OCI-LY3 (cell line): ENCODE data around the gene PTTG1IP.

Source experiments
- CTCF ChIP-seq: fragments of 200-600, 300-600 bp; sonication (generic); IDR thresholded peaks from 2 replicates; pipeline ENCODE4 v1.5.1; 2014; ENCODE audit warnings: antibody characterized with exemption, low read length, low read depth
- EZH2phosphoT487 ChIP-seq: fragments of 200-600 bp; shearing (Covaris generic); IDR thresholded peaks from 2 replicates; pipeline ENCODE4 v1.6.1; 2018; ENCODE audit warnings: antibody characterized with exemption, mixed run types, low read depth

GRCh38 chr21:44868707-44869106 is 4.8 kb downstream of the PTTG1IP start:
- TF ChIP-seq CTCF, result no peak
- no peak for TF ChIP-seq EZH2phosphoT487
